OCI-LY7 (cell line): ENCODE data around the gene APBB1IP.

Source experiments
- EZH2phosphoT487 ChIP-seq: fragments of 200-600 bp; sonication (generic); IDR thresholded peaks from 2 replicates; pipeline ENCODE4 v1.6.1; 2018; ENCODE audit warnings: low read depth, borderline replicate concordance, mild to moderate bottlenecking, mixed run types, antibody characterized with exemption, low read length, moderate library complexity, mixed read lengths
- TF ChIP-seq, protein P1 (sequence below): fragments of 200-600 bp; sonication (generic); conservative IDR thresholded peaks from 2 replicates; pipeline ENCODE4 v1.5.1; 2014; ENCODE audit warnings: mild to moderate bottlenecking, antibody characterized with exemption, low read length, moderate library complexity, mixed read lengths

DNA sequence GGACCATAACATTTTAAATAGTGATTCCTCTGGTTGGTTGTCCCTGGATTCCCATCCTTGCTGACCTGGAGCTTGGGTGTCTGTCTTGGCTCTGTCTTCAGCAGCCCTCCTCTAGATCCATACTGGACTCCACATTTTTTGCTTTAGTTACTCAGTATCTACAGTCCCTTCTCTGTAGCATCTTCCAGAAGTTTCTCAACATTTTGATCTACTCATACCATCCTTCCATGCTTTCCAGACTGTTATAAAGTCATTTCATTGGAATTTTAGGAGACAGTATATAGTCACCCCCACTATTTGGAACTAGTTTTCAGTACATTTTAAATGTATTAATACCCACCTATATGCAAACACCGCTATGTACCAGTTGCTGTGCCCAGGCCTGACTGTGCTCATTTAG, 25.8 kb downstream of the APBB1IP start:
- TF ChIP-seq, protein P1, sequence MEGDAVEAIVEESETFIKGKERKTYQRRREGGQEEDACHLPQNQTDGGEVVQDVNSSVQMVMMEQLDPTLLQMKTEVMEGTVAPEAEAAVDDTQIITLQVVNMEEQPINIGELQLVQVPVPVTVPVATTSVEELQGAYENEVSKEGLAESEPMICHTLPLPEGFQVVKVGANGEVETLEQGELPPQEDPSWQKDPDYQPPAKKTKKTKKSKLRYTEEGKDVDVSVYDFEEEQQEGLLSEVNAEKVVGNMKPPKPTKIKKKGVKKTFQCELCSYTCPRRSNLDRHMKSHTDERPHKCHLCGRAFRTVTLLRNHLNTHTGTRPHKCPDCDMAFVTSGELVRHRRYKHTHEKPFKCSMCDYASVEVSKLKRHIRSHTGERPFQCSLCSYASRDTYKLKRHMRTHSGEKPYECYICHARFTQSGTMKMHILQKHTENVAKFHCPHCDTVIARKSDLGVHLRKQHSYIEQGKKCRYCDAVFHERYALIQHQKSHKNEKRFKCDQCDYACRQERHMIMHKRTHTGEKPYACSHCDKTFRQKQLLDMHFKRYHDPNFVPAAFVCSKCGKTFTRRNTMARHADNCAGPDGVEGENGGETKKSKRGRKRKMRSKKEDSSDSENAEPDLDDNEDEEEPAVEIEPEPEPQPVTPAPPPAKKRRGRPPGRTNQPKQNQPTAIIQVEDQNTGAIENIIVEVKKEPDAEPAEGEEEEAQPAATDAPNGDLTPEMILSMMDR, result no peak
- TF ChIP-seq EZH2phosphoT487, result no peak
